Tibial nerve (tissue), 4 donors: ENCODE results near the gene SLC25A42. TPM values are rescaled to one million over a fixed set of nuclear protein-coding genes. Genes with fewer than 3 reads are reported as not detected.
"Not testable (repeated sequence)": the region's sequence is repeated elsewhere in the genome, so short reads cannot be mapped to it uniquely, and the experiment has no call there.

Source experiments
- DNase-seq, 2 donors: peaks; one replicate each; pipeline ENCODE4 v3.0.0-alpha.2; 2019; ENCODE audit warnings: low spot score in 2 of 2
- H3K27ac ChIP-seq, 4 donors: fragments of 200-600 bp; sonication (generic) in 3 of 4; one replicate each; pipeline ENCODE4 v1.5.1; 2017 to 2019; ENCODE audit warnings: mild to moderate bottlenecking in 1 of 4
- H3K27me3 ChIP-seq, 2 donors: fragments of 200-600 bp; sonication (generic) in 1 of 2; one replicate each; pipeline versions ENCODE4 v1.5.1 to v1.6.0; 2017 to 2019
- H3K36me3 ChIP-seq, 3 donors: fragments of 200-600 bp; sonication (generic); one replicate each; pipeline ENCODE4 v1.5.1; 2018 to 2019
- H3K4me1 ChIP-seq, 4 donors: fragments of 200-600 bp; sonication (generic) in 3 of 4; one replicate each; pipeline ENCODE4 v1.5.1; 2017 to 2019
- H3K4me3 ChIP-seq, 4 donors: fragments of 200-600 bp; sonication (generic) in 3 of 4; one replicate each; pipeline ENCODE4 v1.5.1; 2017 to 2019; ENCODE audit warnings: mild to moderate bottlenecking in 1 of 4, moderate library complexity in 1 of 4
- H3K9me3 ChIP-seq, 4 donors: fragments of 200-600 bp; sonication (generic) in 3 of 4; one replicate each; pipeline ENCODE4 v1.5.1; 2017 to 2019
- EP300 ChIP-seq, 2 donors: sonication (generic); formaldehyde crosslinking; IDR thresholded peaks; one replicate each; pipeline ENCODE4 v1.6.1; 2017; ENCODE audit warnings: antibody characterized with exemption in 2 of 2, mild to moderate bottlenecking in 1 of 2
- POLR2A ChIP-seq, 2 donors: fragments of 450-650 bp; IDR thresholded peaks; one replicate each; pipeline ENCODE4 v1.6.1; 2017; ENCODE audit warnings: antibody characterized with exemption in 2 of 2, mild to moderate bottlenecking in 2 of 2, moderate library complexity in 2 of 2
- WGBS, 2 donors: methylation state at CpG; one replicate each; pipeline ENCODE4 v1.1.5; 2018; 5-methylcytosine and 5-hydroxymethylcytosine counted together
- total RNA-seq, 4 donors: library from RNA; depleted of rRNA; stranded (reverse); fragments of >200 nt; gene quantifications; one replicate each; pipeline ENCODE4 v1.1.0, GENCODE V29; 2016
- TF ChIP-seq, protein P1 (sequence below), 5 experiments: fragments of 200-600 bp in 3 of 5; fragments of 450-650 bp in 2 of 5; sonication (generic) in 3 of 5; IDR thresholded peaks; one replicate each; pipeline ENCODE4 v1.5.1; 2016 to 2019; ENCODE audit warnings: antibody characterized with exemption in 5 of 5, mild to moderate bottlenecking in 3 of 5, moderate library complexity in 2 of 5

The SLC25A42 gene
- total RNA-seq, 4 donors from 2014 or later: 13.8 to 25.5 (median 15.5) TPM

DNA sequence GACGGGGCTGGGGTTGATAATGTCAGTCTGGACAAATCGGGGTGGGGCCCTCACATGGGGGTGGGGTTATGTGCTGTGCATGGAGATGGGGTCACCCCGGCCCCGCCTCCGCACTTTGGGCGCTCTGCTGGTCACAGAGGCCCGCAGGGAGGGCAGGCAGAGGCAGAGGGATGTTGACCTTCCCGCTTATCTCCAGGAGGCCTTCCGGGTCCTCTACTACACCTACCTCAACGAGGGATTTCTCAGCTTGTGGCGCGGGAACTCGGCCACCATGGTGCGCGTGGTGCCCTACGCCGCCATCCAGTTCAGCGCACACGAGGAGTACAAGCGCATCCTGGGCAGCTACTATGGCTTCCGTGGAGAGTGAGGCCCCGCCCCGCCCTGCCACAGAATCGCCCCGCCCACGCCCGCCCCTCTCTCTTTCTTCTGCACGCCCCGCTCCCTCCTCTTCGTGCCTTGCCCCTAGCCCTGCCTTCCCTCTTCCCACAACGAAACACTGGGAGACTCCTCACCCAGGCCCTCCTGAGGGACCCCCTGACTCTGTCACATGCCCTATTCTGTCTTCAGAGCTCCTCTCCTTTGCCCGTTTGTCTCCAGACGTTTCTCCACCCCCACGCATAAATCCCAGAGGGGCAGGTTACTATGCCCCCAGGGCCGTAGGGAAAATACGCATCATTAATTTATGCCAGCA lies 41.7 kb downstream of the SLC25A42 start:
- H3K36me3 ChIP-seq: peaks cover 0 to 47% (median 0%) of the 10 kb centered on the region in 3 donors
- peaks cover 0 to 27% (median 2%) of the 10 kb centered on the region in 4 donors for H3K4me1 ChIP-seq
- TF ChIP-seq EP300 (IDR thresholded peaks at IDR 0.05) (peak in 1 of 2 donors; percentile 10), POLR2A (IDR thresholded peaks at IDR 0.05) (no peak)
- H3K9me3 ChIP-seq: no peaks in the 10 kb centered on the region
- H3K27me3 ChIP-seq: no peaks in the 10 kb centered on the region
- DNase-seq: peak in 1 of 2 donors; percentile 57
- peak overlapping the region in 1 of 4 donors; percentile 32 for H3K27ac ChIP-seq
- H3K4me3 ChIP-seq: peak overlapping the region in 3 of 4 donors; percentile 7 to 36 (median 27)
- 14 to 20% methylated on average over 25 to 34 of the region's 36 CpGs for WGBS, 2 donors

DNA sequence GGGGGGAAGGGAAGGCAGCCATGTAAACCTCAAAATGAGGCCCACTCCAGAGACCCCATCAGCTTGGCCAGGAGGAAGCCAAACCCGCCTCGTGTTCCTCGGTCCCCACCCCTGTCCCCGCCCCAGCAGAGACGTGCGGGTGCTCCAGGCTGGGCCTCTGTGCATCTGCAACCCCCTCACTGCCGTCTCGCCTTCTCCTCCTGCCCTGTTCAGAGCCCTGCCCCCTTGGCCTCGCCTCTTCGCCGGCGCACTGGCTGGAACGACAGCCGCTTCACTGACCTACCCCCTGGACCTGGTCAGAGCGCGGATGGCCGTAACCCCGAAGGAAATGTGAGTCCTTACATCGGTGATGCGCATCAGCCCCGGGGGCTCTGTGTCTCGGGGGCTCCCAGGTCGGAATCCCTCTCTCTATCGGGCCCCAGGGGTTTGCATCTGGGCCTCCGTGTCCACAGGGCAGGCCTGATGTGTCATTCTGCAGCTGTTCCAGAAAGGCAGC lies 42.3 kb downstream of the SLC25A42 start:
- H3K27ac ChIP-seq: peak overlapping the region in 1 of 4 donors; percentile 32
- TF ChIP-seq, protein P1, sequence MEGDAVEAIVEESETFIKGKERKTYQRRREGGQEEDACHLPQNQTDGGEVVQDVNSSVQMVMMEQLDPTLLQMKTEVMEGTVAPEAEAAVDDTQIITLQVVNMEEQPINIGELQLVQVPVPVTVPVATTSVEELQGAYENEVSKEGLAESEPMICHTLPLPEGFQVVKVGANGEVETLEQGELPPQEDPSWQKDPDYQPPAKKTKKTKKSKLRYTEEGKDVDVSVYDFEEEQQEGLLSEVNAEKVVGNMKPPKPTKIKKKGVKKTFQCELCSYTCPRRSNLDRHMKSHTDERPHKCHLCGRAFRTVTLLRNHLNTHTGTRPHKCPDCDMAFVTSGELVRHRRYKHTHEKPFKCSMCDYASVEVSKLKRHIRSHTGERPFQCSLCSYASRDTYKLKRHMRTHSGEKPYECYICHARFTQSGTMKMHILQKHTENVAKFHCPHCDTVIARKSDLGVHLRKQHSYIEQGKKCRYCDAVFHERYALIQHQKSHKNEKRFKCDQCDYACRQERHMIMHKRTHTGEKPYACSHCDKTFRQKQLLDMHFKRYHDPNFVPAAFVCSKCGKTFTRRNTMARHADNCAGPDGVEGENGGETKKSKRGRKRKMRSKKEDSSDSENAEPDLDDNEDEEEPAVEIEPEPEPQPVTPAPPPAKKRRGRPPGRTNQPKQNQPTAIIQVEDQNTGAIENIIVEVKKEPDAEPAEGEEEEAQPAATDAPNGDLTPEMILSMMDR (IDR thresholded peaks at IDR 0.05): no peak
- TF ChIP-seq EP300 (IDR thresholded peaks at IDR 0.05) (no peak), POLR2A (IDR thresholded peaks at IDR 0.05) (no peak)
- peak overlapping the region in 3 of 4 donors; percentile 7 to 36 (median 27) for H3K4me3 ChIP-seq

DNA sequence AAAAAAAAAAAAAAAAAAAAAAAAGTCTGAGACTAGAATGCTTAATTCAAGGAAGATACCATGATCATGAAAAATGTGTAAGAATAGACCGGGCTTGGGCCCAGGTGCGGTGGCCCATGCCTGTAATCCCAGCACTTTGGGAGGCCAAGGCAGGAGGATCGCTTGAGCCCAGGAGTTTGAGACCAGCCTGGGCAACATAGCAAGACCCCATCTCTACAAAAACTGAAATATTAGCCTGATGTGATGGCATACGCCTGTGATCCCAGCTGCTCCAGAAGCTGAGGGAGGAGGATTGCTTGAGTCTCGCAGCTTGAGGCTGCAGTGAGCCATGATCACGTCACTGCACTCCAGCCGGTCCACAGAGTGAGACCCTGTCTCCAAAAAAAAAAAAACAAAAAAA lies 43.1 kb downstream of the SLC25A42 start:
- DNase-seq, H3K9me3 ChIP-seq, H3K27me3 ChIP-seq, H3K27ac ChIP-seq, H3K4me3 ChIP-seq: not testable (repeated sequence)
- H3K36me3 ChIP-seq: peaks cover 0 to 43% (median 0%) of the 10 kb centered on the region in 3 donors
- peaks cover 0 to 30% (median 3%) of the 10 kb centered on the region in 4 donors for H3K4me1 ChIP-seq
- WGBS, 2 donors: 94% methylated on average over 7 of the region's 7 CpGs

More for the DNA sequence above, 42.3 kb downstream of the SLC25A42 start:
- Histone ChIP-seq H3K9me3 (no peaks in the 10 kb centered on the region), H3K27me3 (no peaks in the 10 kb centered on the region), H3K4me1 (peaks cover 0 to 30% (median 3%) of the 10 kb centered on the region in 4 donors), H3K36me3 (peaks cover 0 to 47% (median 0%) of the 10 kb centered on the region in 3 donors)
- 34 to 43% methylated on average over 22 to 23 of the region's 25 CpGs for WGBS, 2 donors
- no peak for DNase-seq

DNA sequence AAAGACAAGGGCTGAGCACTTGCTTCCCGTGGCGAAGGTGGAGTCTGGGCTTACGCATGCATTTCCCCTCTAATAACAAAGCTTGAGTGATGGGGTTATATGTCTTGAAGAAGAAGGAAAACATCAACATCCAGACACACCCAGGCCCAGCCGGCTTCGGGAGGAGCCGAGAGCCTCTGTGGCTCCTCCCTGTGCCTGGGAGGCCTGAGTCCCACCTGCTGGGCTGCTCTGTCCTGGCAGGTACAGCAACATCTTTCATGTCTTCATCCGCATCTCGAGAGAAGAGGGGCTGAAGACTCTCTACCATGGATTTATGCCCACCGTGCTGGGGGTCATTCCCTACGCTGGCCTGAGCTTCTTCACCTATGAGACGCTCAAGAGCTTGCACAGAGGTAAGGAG lies 43.9 kb downstream of the SLC25A42 start:
- peaks cover 0 to 30% (median 3%) of the 10 kb centered on the region in 4 donors for H3K4me1 ChIP-seq
- no peaks in the 10 kb centered on the region for H3K27me3 ChIP-seq
- TF ChIP-seq, protein P1 (IDR thresholded peaks at IDR 0.05): no peak
- TF ChIP-seq POLR2A (IDR thresholded peaks at IDR 0.05): no peak
- no peak for TF ChIP-seq EP300 (IDR thresholded peaks at IDR 0.05)
- H3K4me3 ChIP-seq: no peak overlapping the region
- DNase-seq: no peak
- no peaks in the 10 kb centered on the region for H3K9me3 ChIP-seq
- no peak overlapping the region for H3K27ac ChIP-seq
- peaks cover 0 to 40% (median 0%) of the 10 kb centered on the region in 3 donors for H3K36me3 ChIP-seq
- WGBS, 2 donors: 81 to 82% methylated on average over 11 of the region's 11 CpGs

DNA sequence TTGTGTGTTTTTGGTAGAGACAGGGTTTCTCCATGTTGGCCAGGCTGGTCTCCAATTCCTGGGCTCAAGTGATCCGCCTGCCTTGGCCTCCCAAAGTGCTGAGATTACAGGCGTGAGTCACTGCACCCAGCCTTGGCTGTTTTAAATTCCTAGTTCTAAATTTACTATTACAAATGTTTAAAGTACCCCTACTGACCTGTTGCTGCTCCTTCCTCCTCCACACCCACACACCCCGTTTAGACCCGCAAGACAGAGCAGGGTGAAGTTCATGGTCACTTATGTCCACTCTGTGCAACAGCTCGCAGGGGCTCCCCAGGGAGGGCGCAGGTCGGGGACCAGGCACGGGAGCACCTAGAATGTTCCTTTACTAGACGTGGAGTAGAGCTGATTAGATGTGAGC lies 45.8 kb downstream of the SLC25A42 start:
- Histone ChIP-seq H3K27ac (no peak overlapping the region), H3K4me3 (no peak overlapping the region), H3K36me3 (peaks cover 0 to 35% (median 0%) of the 10 kb centered on the region in 3 donors), H3K4me1 (peaks cover 0 to 27% (median 3%) of the 10 kb centered on the region in 4 donors), H3K27me3 (no peaks in the 10 kb centered on the region), H3K9me3 (no peaks in the 10 kb centered on the region)
- WGBS, 2 donors: 66 to 76% methylated on average over 9 of the region's 9 CpGs
- TF ChIP-seq POLR2A (IDR thresholded peaks at IDR 0.05) (no peak), EP300 (IDR thresholded peaks at IDR 0.05) (no peak)
- TF ChIP-seq, protein P1 (IDR thresholded peaks at IDR 0.05): no peak
- DNase-seq: no peak
